Caki2 (cell line): Measurements from ENCODE around the gene SCFD2. TPM values are rescaled to one million over a fixed set of nuclear protein-coding genes. Genes with fewer than 3 reads are reported as not detected.
"Not testable (repeated sequence)": the region's sequence is repeated elsewhere in the genome, so short reads cannot be mapped to it uniquely, and the experiment has no call there.

Experiments used
- DNase-seq: peaks from one replicate; pipeline ENCODE4 v3.0.0-alpha.2; 2015; ENCODE audit warnings: low read depth
- in situ Hi-C: cut with HindIII; loops from 2 replicates; pipeline ENCODE4 v1.10.0; 2016; ENCODE audit warnings: low sequenced_read_pairs, low pct_unique_long_range_greater_than_20kb, mixed read lengths
- total RNA-seq: library from RNA; depleted of rRNA; stranded (reverse); fragments of >200 nt; shearing (Covaris generic); gene quantifications from 2 replicates; pipeline ENCODE4 v1.2.3, GENCODE V29; 2014; ENCODE audit warnings: low replicate concordance

The SCFD2 gene
- total RNA-seq, 1 experiment from 2014 or later, result 19.0 TPM

DNA sequence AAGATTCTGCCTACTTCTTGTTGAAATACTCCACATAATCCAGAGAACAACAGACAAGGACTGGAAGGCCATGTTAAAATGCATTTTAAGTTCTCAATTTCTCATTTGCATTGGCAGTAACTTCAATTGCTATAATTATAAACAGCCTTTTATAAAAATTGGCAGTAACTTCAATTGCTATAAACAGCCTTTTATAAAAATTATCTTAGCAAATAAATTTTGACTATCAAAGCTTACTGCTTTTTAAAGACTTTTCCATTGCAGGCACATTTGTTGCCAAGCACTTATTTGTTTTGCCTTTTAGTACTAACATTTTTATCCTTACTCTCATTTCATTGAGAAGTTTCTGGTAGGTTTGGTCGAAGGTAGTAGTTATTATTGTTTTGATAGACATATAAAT lies 17.8 kb downstream of the SCFD2 start:
- in situ Hi-C loops, result no loop called here
- no peak for DNase-seq

DNA sequence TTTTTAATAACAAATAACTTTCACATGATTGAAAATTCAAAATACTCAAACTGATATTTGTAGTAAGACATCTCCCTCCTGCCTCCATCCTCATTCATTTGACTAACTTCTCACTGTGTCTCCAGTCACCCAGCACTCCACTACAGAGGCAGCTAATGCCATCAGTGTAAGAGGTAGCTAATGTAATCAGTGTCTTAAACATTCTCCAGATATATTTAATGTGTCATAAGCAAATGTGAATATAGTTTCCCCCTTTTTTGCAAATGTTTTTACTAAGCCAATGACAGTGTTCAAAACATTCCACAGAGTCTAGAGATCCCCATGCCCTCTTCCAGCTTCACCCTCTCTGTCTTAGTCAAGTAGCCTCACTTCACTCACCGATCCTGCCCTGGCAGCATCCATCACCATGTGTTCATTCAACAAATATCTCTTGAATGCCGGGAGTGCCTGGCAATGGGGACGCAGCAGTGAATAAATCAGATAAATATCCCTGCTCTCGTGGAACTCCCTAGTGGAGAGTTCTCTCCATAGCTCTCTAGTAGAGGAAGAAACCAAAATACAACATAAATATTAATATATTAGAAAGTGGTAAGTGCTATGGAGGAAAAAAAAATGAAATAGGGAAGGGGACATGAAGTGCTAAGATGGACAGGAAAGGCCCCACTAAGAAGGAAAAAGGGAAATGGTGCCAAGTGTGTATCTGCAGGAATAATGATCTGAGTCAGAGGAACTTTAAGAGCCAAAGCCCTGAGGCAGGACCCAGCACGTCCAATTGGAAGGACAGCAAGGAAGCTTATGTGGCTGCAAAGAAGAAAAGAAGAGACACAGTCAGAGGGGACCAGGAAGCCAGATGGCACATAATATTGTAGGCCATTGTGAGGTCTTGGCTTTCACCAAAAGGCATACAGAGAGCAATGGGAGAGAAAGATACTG lies 18.7 kb downstream of the SCFD2 start:
- in situ Hi-C loops, result no loop called here
- DNase-seq, result no peak

GRCh38 chr4:53346392-53346791 lies 19.5 kb downstream of the SCFD2 start:
- in situ Hi-C loops, result not testable (repeated sequence)

DNA sequence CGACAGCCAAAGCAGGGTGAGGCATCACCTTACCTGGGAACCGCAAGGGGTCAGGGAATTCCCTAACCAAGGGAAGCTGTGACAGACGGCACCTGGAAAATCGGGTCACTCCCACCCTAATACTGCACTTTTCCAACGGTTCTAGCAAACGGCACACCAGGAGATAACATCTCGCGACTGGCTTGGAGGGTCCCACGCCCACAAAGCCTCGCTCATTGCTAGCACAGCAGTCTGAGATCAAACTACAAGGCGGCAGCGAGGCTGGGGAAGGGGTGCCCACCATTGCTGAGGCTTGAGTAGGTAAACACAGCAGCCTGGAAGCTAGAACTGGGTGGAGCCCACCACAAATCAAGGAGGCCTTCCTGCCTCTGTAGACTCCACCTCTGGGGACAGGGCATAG lies 25.7 kb downstream of the SCFD2 start:
- in situ Hi-C loops, DNase-seq: not testable (repeated sequence)

More at GRCh38 chr4:53346392-53346791, 19.5 kb downstream of the SCFD2 start:
- DNase-seq, result not testable (repeated sequence)

- in situ Hi-C loops, DNase-seq: not testable (repeated sequence)
These were observed 30.9 kb downstream of the SCFD2 start for GRCh38 chr4:53334916-53335315.

- in situ Hi-C loops, result no loop called here
These were observed 39.3 kb downstream of the SCFD2 start for GRCh38 chr4:53326535-53326934.

GRCh38 chr4:53322696-53323095 lies 43.2 kb downstream of the SCFD2 start:
- DNase-seq, result peak; percentile 79
- in situ Hi-C loops, result no loop called here

More at GRCh38 chr4:53326535-53326934, 39.3 kb downstream of the SCFD2 start:
- no peak for DNase-seq

DNA sequence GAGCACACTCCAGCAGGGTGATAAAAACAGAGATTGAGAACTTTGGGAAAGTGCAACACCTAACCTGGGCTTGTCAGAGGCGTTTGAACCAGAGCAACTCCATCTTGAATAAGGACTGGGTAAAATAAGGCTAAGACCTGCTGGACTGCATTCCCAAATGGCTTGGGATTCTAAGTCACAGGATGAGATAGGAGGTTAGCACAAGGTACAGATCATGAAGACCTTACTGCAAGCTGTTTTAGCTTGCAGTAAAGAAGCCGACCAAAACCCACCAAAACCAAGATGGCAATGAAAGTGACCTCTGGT lies 43.9 kb downstream of the SCFD2 start:
- in situ Hi-C loops, result no loop called here
- no peak for DNase-seq

- DNase-seq, result peak; percentile 94
- in situ Hi-C loops, result no loop called here
These were observed 44.5 kb downstream of the SCFD2 start for GRCh38 chr4:53321151-53321983.

DNA sequence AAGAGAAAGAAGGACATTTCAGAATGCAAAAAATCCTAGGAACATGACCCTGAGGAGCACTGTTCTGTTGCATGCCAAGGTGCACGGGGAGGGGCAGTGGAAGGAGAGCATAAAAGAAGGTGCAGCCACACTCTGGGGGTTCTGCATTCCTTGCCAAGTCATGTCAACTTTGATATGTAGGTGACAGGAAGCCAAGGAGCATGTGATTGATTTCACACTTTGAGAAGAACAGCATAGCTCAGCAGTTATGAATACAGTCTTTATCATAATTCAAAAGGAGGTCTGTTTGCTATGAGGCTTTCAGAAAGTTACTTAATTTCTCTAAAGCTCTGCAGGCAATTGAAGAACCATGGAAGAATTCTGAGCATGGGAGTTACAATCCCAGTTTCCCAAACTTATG lies 50.6 kb downstream of the SCFD2 start:
- in situ Hi-C loops, result no loop called here
- DNase-seq, result no peak

GRCh38 chr4:53314252-53314651 lies 51.6 kb downstream of the SCFD2 start:
- no peak for DNase-seq
- in situ Hi-C loops, result no loop called here

DNA sequence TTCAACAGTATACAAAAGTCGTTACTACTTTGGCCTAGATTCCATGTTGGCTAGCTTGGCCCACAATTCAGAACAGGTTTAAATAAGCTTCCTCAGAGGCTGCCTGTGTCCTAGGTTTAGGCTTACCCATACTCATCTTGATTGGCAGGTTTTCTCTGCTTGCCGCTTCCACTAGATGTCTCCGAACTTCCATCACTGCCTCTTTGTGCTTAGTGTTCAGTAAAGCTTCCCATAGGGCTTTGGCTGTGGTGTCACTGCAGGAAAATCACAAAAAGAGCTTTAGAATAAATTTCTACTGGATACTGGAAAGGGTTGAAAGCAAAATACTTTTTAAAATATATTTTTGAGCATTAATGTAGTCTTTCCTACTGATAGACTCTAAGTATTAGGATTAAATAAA lies 52.4 kb downstream of the SCFD2 start:
- in situ Hi-C loops, result no loop called here
- DNase-seq, result peak; percentile 28

GRCh38 chr4:53309321-53310040 lies 56.4 kb downstream of the SCFD2 start:
- DNase-seq, result no peak
- in situ Hi-C loops, result no loop called here

DNA sequence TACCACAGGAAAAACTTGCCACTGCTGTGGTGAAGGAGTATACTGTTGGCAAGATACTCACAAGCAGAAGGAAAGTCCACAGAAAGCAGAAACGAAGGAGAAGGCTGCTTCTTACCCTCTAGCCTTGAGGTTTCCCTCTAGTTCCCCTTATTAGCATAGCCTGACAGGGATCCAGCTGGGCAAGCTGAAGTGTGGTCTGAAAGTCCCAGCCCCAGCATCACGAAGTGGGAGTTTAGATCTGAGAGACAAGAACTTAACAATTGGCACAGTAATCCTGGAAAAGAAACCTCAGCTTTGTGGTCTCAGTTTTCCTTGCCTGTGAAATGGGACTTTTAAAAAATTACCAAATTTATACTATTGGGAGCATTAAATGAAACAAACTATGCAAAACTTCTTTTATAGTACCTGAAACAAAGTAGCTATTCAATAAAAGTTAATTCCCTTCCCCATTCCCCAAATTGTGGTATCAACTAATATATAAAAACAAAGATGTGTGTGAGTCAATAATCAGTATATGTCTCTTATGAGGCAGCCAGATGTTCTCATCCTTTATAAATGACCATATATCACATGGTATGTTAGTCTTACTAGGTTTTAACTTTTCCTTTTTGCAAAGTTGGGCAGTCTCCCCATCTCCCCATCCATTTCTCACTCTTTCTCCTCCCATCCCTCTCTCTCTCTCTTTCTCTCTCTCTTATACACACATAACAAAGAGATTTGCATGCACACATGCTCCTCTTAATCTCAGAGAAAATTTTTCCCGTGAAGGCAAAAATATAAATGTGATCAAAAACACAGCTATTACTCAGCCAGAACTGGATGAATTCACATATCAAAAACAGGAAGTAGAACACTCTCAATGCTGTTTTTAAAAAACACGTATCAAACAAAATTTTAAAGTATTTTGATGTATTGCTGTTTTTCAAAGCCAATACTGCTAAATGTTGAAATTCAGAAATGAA lies 57.8 kb downstream of the SCFD2 start:
- DNase-seq, result no peak

DNA sequence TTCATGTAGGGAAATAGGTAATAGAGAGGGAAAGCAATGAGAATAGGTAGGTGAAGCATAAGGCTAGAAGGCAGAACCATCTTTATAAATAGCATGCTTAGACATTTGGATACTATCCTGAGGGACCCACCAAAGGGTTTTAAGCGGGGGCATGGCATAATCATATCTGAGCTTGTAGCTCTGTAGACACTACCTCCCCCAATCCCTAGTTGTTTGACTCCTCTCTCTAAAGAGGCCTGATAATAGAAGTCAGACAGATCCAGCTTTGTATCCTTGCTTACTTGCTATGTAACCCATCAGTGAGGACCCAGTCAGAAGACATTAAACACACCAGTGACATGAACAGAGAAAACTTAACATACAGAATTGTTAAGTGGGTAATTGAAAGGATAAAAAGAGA lies 58.7 kb downstream of the SCFD2 start:
- in situ Hi-C loops, result no loop called here
- no peak for DNase-seq

More for the DNA sequence above, 57.8 kb downstream of the SCFD2 start:
- in situ Hi-C loops, result no loop called here

DNA sequence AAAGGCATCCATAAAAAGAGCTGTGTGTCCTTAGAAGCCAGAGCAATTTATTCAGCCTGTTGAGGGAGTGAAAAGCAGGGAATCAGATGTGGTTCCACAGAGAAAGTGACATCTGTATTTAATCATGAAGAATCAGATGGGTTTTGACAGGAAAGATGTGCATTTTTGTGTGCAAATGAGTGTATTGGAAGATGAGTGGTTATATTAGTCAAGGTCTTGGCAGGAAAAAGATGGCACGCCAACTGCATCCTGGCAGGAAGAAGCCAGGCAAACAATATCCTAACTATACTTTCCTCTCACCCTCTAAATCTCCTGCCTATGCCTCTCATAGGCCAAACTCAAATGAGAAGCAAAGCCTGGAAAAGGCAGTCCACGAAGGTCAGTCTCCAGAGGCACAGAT lies 59.1 kb downstream of the SCFD2 start:
- in situ Hi-C loops, result no loop called here
- DNase-seq, result no peak

DNA sequence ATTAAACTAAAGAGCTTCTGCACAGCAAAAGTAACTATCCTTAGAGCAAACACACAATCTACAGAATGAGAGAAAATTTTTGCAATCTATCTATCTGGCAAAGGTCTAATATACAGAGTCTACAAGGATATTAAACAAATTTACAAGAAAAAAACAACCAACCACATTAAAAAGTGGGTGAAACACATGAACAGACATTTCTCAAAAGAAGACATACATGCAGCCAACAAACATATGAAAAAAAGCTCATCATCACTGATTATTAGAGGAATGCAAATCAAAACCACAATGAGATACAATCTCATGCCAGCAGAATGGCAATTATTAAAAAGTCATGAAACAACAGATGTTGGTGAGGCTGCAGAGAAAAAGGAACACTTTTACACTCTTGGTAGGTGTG lies 73.7 kb downstream of the SCFD2 start:
- in situ Hi-C loops, DNase-seq: not testable (repeated sequence)

DNA sequence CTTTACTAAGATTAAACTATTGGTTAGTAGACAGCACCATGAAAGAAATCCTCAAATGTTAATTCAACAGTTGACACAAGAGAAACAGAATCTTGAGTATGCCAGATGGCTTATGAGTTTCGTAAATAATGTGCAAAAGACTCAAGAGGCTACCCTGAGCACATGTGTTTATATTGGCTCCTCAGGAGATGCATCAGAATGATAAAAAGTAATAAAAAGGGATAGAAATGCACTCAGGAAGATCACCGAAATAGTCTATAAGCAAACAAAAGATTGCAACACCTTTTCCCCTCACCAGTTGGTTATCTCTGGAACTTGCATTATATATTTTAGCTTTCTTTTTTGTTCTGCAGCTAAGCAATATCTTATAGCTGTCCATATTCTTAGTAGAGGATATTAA lies 84.4 kb downstream of the SCFD2 start:
- no peak for DNase-seq
- in situ Hi-C loops, result no loop called here
